Body of pancreas (tissue), 4 donors: ENCODE measurements around the gene CYTH3.

ENCODE experiments used
- CTCF ChIP-seq, 7 experiments: fragments of 450-650 bp in 4 of 7; fragments of 200-600 bp in 3 of 7; sonication (generic) in 3 of 7; IDR thresholded peaks; one replicate each; pipeline ENCODE4 v1.5.1; 2016 to 2019; ENCODE audit warnings: antibody characterized with exemption in 7 of 7
- POLR2A ChIP-seq, 3 donors: fragments of 450-650 bp; IDR thresholded peaks; one replicate each; pipeline ENCODE4 v1.6.1; 2016; ENCODE audit warnings: antibody characterized with exemption in 3 of 3, mild to moderate bottlenecking in 2 of 3

GRCh38 chr7:6181136-6181535, 91.3 kb downstream of the CYTH3 start:
- TF ChIP-seq CTCF (IDR thresholded peaks at IDR 0.05) (no peak), POLR2A (IDR thresholded peaks at IDR 0.05) (no peak)
